Hepatocyte (in vitro differentiated cells): ENCODE data around the gene DUSP16. TPM values are rescaled to one million over a fixed set of nuclear protein-coding genes. Genes with fewer than 3 reads are reported as not detected.

ENCODE experiments used
- DNase-seq: peaks from one replicate; pipeline ENCODE4 v3.0.0-alpha.2; 2016; ENCODE audit warnings: low spot score
- H2AFZ ChIP-seq: fragments of 200-600 bp; sonication (generic); 2 replicates; pipeline ENCODE4 v1.6.0; 2016; ENCODE audit warnings: antibody characterized with exemption, mild to moderate bottlenecking
- H3K27ac ChIP-seq: fragments of 200-600 bp; sonication (generic); 2 replicates; pipeline ENCODE4 v1.5.1; 2016; ENCODE audit warnings: mild to moderate bottlenecking
- H3K27me3 ChIP-seq: fragments of 200-600 bp; sonication (generic); 2 replicates; pipeline ENCODE4 v1.6.1; 2016
- H3K36me3 ChIP-seq: fragments of 200-600 bp; sonication (generic); replicated peaks from 2 replicates; pipeline ENCODE4 v1.5.1; 2016; ENCODE audit warnings: low read depth; ENCODE audit not compliant: insufficient read depth
- H3K4me1 ChIP-seq: fragments of 200-600 bp; sonication (generic); 2 replicates; pipeline ENCODE4 v1.5.1; 2016; ENCODE audit warnings: mild to moderate bottlenecking, moderate library complexity; ENCODE audit not compliant: insufficient read depth
- H3K4me2 ChIP-seq: fragments of 200-600 bp; sonication (generic); 2 replicates; pipeline ENCODE4 v1.6.0; 2016
- H3K4me3 ChIP-seq: fragments of 200-600 bp; sonication (generic); 2 replicates; pipeline ENCODE4 v1.5.1; 2016; ENCODE audit warnings: mild to moderate bottlenecking
- H3K79me2 ChIP-seq: fragments of 200-600 bp; sonication (generic); 2 replicates; pipeline ENCODE4 v1.6.0; 2017; ENCODE audit warnings: mild to moderate bottlenecking
- H3K9me2 ChIP-seq: fragments of 200-600 bp; sonication (generic); replicated peaks from 2 replicates; pipeline ENCODE4 v1.6.0; 2017; ENCODE audit warnings: mild to moderate bottlenecking; ENCODE audit not compliant: insufficient read depth
- H3K9me3 ChIP-seq: fragments of 200-600 bp; sonication (generic); 2 replicates; pipeline ENCODE4 v1.5.1; 2016; ENCODE audit warnings: low read depth, mild to moderate bottlenecking
- H4K20me1 ChIP-seq: fragments of 200-600 bp; sonication (generic); 2 replicates; pipeline ENCODE4 v1.6.0; 2016; ENCODE audit warnings: mild to moderate bottlenecking; ENCODE audit not compliant: insufficient read depth, poor library complexity, severe bottlenecking
- EZH2 ChIP-seq: fragments of 200-600 bp; sonication (generic); IDR thresholded peaks from 2 replicates; pipeline ENCODE4 v1.6.1; 2016; ENCODE audit warnings: antibody characterized with exemption, mild to moderate bottlenecking, borderline replicate concordance
- EZH2phosphoT487 ChIP-seq: fragments of 200-600 bp; sonication (generic); IDR thresholded peaks from one replicate; pipeline ENCODE4 v1.6.1; 2018; ENCODE audit warnings: antibody characterized with exemption, mild to moderate bottlenecking, low read depth, moderate library complexity; ENCODE audit not compliant: unreplicated experiment, severe bottlenecking
- WGBS: methylation state at CpG from one replicate; pipeline ENCODE4 v1.1.6; 2016; ENCODE audit warnings: low lambda C conversion rate; ENCODE audit errors: missing lambda C conversion rate; 5-methylcytosine and 5-hydroxymethylcytosine counted together
- polyA plus RNA-seq: library from polyadenylated mRNA; unstranded; fragments of >200 nt; fragmentation: Nextera tagmentation; extraction: Ambion mirVana; gene quantifications from 2 replicates; pipeline ENCODE4 v1.2.1, GENCODE V29; 2016
- total RNA-seq: library from RNA; depleted of rRNA; stranded (reverse); fragments of >200 nt; gene quantifications from 2 replicates; pipeline ENCODE4 v1.2.3, GENCODE V29; 2014
- TF ChIP-seq, protein P1 (sequence below): fragments of 200-600 bp; sonication (generic); IDR thresholded peaks from 2 replicates; pipeline ENCODE4 v1.5.1; 2016; ENCODE audit warnings: antibody characterized with exemption, mild to moderate bottlenecking; ENCODE audit not compliant: poor library complexity

Gene DUSP16
- total and polyA plus RNA-seq, 2 experiments from 2014 or later: 13.4 to 74.1 TPM

DNA sequence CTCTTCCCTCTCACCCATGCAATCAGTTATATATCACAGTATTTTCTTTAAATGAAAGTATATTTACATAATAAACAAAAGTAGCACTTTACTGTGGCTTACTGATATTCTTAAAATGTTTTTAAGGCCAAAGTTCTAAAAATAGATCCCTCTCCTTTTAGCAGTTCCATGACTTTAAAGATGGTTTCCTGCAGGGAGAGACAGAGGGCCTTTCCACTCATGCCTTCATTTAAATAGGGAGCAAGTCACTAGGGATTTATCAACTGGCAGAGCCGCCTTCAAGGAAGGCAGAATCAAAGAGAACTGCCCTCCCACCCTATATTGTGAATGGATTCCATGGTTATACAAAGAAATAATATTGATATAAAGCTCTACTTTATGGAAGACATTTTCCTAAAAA, 55.5 kb downstream of the DUSP16 start:
- H3K36me3 ChIP-seq: no peaks in the 10 kb centered on the region
- H3K27ac ChIP-seq: peak overlapping the region; percentile 82
- H3K4me1 ChIP-seq: peaks cover 33% of the 10 kb centered on the region
- 78% methylated on average over 1 of the region's 1 CpG for WGBS
- H3K4me2 ChIP-seq: peak overlapping the region; percentile 68
- DNase-seq: no peak
- H3K79me2 ChIP-seq: peaks cover 93% of the 10 kb centered on the region
- H3K9me2 ChIP-seq: no peaks in the 10 kb centered on the region
- no peak overlapping the region for H2AFZ ChIP-seq
- TF ChIP-seq EZH2 (no peak), EZH2phosphoT487 (no peak)
- TF ChIP-seq, protein P1, sequence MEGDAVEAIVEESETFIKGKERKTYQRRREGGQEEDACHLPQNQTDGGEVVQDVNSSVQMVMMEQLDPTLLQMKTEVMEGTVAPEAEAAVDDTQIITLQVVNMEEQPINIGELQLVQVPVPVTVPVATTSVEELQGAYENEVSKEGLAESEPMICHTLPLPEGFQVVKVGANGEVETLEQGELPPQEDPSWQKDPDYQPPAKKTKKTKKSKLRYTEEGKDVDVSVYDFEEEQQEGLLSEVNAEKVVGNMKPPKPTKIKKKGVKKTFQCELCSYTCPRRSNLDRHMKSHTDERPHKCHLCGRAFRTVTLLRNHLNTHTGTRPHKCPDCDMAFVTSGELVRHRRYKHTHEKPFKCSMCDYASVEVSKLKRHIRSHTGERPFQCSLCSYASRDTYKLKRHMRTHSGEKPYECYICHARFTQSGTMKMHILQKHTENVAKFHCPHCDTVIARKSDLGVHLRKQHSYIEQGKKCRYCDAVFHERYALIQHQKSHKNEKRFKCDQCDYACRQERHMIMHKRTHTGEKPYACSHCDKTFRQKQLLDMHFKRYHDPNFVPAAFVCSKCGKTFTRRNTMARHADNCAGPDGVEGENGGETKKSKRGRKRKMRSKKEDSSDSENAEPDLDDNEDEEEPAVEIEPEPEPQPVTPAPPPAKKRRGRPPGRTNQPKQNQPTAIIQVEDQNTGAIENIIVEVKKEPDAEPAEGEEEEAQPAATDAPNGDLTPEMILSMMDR: no peak
- H3K4me3 ChIP-seq: no peak overlapping the region
- H3K27me3 ChIP-seq: no peaks in the 10 kb centered on the region
- H4K20me1 ChIP-seq: no peaks in the 10 kb centered on the region
- H3K9me3 ChIP-seq: no peaks in the 10 kb centered on the region

DNA sequence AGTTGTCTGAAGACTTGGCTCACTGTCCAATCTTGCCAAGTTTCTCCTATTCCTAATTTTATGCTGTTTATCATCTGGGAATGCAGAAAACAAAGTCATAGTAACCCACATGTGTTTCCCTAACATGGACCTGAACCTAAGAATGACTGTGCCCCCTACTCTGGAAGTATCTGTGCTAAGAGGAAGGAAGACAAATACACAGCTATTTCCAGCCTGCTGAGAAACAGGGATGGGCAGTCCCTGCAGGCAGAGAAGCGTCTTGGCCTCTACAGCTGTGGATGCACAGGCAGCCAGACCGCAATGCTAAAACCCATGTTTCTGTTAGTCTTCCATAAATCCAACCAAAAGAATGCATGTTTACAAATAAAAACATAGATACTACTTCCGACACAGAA, 56.2 kb downstream of the DUSP16 start:
- Histone ChIP-seq H4K20me1 (no peaks in the 10 kb centered on the region), H3K27me3 (no peaks in the 10 kb centered on the region), H3K4me2 (peak overlapping the region; percentile 68), H3K79me2 (peaks cover 93% of the 10 kb centered on the region), H3K4me1 (peaks cover 33% of the 10 kb centered on the region), H3K9me2 (no peaks in the 10 kb centered on the region), H3K36me3 (no peaks in the 10 kb centered on the region), H3K4me3 (peak overlapping the region; percentile 1), H3K9me3 (no peaks in the 10 kb centered on the region), H3K27ac (peak overlapping the region; percentile 82), H2AFZ (no peak overlapping the region)
- TF ChIP-seq, protein P1: no peak
- TF ChIP-seq EZH2phosphoT487 (no peak), EZH2 (no peak)
- WGBS: 48% methylated on average over 3 of the region's 3 CpGs
- DNase-seq: peak; percentile 52

- DNase-seq: peak; percentile 37
- WGBS: 33% methylated on average over 11 of the region's 11 CpGs
- H4K20me1 ChIP-seq: no peaks in the 10 kb centered on the region
- TF ChIP-seq, protein P1: no peak
- TF ChIP-seq EZH2 (no peak), EZH2phosphoT487 (no peak)
- H3K79me2 ChIP-seq: peaks cover 93% of the 10 kb centered on the region
- no peaks in the 10 kb centered on the region for H3K9me2 ChIP-seq
- no peaks in the 10 kb centered on the region for H3K27me3 ChIP-seq
- no peaks in the 10 kb centered on the region for H3K36me3 ChIP-seq
- peak overlapping the region; percentile 1 for H3K4me3 ChIP-seq
- no peaks in the 10 kb centered on the region for H3K9me3 ChIP-seq
- no peak overlapping the region for H2AFZ ChIP-seq
- peak overlapping the region; percentile 68 for H3K4me2 ChIP-seq
- peaks cover 33% of the 10 kb centered on the region for H3K4me1 ChIP-seq
- H3K27ac ChIP-seq: peak overlapping the region; percentile 82
Observed at GRCh38 chr12:12505544-12506495, 56.8 kb downstream of the DUSP16 start.
